Smooth muscle cell (in vitro differentiated cells): ENCODE data around the gene MFSD12. TPM values are rescaled to one million over a fixed set of nuclear protein-coding genes. Genes with fewer than 3 reads are reported as not detected.

Experiments used
- DNase-seq: peaks from one replicate; lab custom pipeline; 2025; ENCODE audit not compliant: unreplicated experiment; lab: John Stamatoyannopoulos, UW
- H2AFZ ChIP-seq: fragments of 200-600 bp; sonication (generic); 2 replicates; pipeline ENCODE4 v1.6.0; 2016; ENCODE audit warnings: antibody characterized with exemption, low read depth, mild to moderate bottlenecking
- H3F3A ChIP-seq: fragments of 200-600 bp; sonication (generic); 2 replicates; pipeline ENCODE4 v1.6.0; 2017; ENCODE audit warnings: antibody characterized with exemption, low read depth
- H3K27ac ChIP-seq: fragments of 200-600 bp; sonication (generic); 2 replicates; pipeline ENCODE4 v1.5.1; 2016; ENCODE audit warnings: low read depth, mild to moderate bottlenecking
- H3K27me3 ChIP-seq: fragments of 200-600 bp; sonication (generic); 2 replicates; pipeline ENCODE4 v1.6.1; 2016; ENCODE audit warnings: low read depth, mild to moderate bottlenecking
- H3K36me3 ChIP-seq: fragments of 200-600 bp; sonication (generic); 2 replicates; pipeline ENCODE4 v1.5.1; 2016; ENCODE audit warnings: low read depth
- H3K4me1 ChIP-seq: fragments of 200-600 bp; sonication (generic); 2 replicates; pipeline ENCODE4 v1.5.1; 2016; ENCODE audit warnings: low read depth
- H3K4me2 ChIP-seq: fragments of 200-600 bp; sonication (generic); 2 replicates; pipeline ENCODE4 v1.6.0; 2016; ENCODE audit warnings: mild to moderate bottlenecking
- H3K4me3 ChIP-seq: fragments of 200-600 bp; sonication (generic); 2 replicates; pipeline ENCODE4 v1.5.1; 2016; ENCODE audit warnings: mild to moderate bottlenecking
- H3K79me2 ChIP-seq: fragments of 200-600 bp; sonication (generic); 2 replicates; pipeline ENCODE4 v1.6.0; 2016; ENCODE audit warnings: low read depth, mild to moderate bottlenecking
- H3K9ac ChIP-seq: fragments of 200-600 bp; sonication (generic); 2 replicates; pipeline ENCODE4 v1.6.0; 2016; ENCODE audit warnings: low read depth
- H3K9me3 ChIP-seq: fragments of 200-600 bp; sonication (generic); replicated peaks from 2 replicates; pipeline ENCODE4 v1.5.1; 2016; ENCODE audit warnings: low read depth
- H4K20me1 ChIP-seq: fragments of 200-600 bp; sonication (generic); 2 replicates; pipeline ENCODE4 v1.6.0; 2016; ENCODE audit warnings: low read depth
- CTCF ChIP-seq: fragments of 200-600 bp; sonication (generic); IDR thresholded peaks from 2 replicates; pipeline ENCODE4 v1.5.1; 2017; ENCODE audit warnings: borderline replicate concordance, mild to moderate bottlenecking, antibody characterized with exemption; ENCODE audit not compliant: insufficient read depth, poor library complexity, severe bottlenecking
- WGBS: methylation state at CpG from one replicate; pipeline ENCODE4 v1.1.7; 2016; ENCODE audit warnings: low lambda C conversion rate; 5-methylcytosine and 5-hydroxymethylcytosine counted together
- polyA plus RNA-seq: library from polyadenylated mRNA; unstranded; fragments of >200 nt; fragmentation: Nextera tagmentation; extraction: Ambion mirVana; gene quantifications from 2 replicates; pipeline ENCODE4 v1.2.1, GENCODE V29; 2016
- total RNA-seq: library from RNA; depleted of rRNA; stranded (reverse); fragments of >200 nt; gene quantifications from 2 replicates; pipeline ENCODE4 v1.2.3, GENCODE V29; 2014

The MFSD12 gene
- total and polyA plus RNA-seq, 2 experiments from 2014 or later: 56.0 to 73.8 TPM

DNA sequence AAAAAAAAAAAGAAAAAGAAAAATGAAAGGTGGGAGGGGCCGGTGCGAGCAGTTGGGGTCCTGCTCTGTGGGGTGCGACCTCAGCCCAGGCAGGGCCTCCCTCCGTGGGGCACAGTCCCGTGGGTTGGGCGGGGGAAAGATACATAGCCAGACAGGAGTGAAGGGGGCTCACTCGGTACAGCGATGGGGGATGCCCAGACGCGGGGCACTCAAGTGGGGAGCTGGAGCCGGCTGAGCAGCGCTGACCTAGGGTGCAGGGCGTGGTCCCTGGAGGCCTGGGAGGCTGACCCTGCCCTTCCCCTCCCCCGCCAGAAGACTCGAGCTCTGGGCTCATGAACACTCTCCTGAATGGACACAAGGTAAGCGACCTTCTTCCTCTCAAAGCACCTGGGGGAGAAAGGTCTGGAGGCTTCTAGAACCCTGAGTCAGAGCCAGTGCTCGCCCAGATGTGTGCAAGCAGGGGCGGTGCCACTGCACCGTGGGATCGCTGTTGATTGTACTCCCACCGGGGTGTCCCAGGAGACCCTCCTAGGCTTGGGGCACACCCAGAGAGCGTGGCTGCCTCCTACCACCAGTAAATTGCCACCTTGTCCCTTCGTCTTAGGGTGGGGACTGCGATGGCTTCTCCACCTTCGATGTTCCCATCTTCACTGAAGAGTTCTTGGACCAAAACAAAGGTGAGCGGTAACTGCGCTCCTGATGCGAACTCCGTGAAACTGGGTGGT, 18.7 kb upstream of the MFSD12 start:
- 72% methylated on average over 29 of the region's 29 CpGs for WGBS
- peak overlapping the region; percentile 96 for H3K4me2 ChIP-seq
- no peaks in the 10 kb centered on the region for H3K9me3 ChIP-seq

DNA sequence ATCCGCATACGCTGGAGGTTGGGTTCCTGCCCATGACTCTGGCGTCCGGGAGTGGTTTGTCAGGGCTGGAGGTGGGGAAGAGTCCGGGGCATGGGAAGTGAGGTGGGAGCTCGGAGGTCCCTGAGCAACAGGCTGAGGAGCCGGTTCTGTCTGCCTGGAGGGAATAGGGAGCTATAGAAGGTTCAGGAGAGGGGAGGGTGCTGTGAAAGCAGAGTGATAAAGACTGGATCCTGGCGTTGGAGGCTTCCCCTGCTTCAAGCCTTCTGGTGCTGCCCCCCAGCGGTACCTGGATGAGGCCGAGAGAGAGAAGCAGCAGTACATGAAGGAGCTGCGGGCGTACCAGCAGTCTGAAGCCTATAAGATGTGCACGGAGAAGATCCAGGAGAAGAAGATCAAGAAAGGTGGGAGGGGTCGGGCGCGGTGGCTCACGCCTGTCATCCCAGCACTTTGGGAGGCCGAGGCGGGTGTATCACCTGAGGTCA, 17.9 kb upstream of the MFSD12 start:
- peaks cover 45% of the 10 kb centered on the region for H4K20me1 ChIP-seq
- no peak overlapping the region for H3K27ac ChIP-seq
- H3K9ac ChIP-seq: no peak overlapping the region
- no peaks in the 10 kb centered on the region for H3K9me3 ChIP-seq
- H3F3A ChIP-seq: peaks cover 32% of the 10 kb centered on the region
- H3K36me3 ChIP-seq: no peaks in the 10 kb centered on the region
- H3K4me2 ChIP-seq: no peak overlapping the region
- no peaks in the 10 kb centered on the region for H3K27me3 ChIP-seq
- TF ChIP-seq CTCF: peak; percentile 19
- H3K4me1 ChIP-seq: peaks cover 14% of the 10 kb centered on the region
- no peak overlapping the region for H2AFZ ChIP-seq
- 90% methylated on average over 19 of the region's 19 CpGs for WGBS
- no peak overlapping the region for H3K4me3 ChIP-seq
- no peak for DNase-seq
- H3K79me2 ChIP-seq: no peaks in the 10 kb centered on the region

More for the DNA sequence above, 18.7 kb upstream of the MFSD12 start:
- no peaks in the 10 kb centered on the region for H3K36me3 ChIP-seq
- no peak for TF ChIP-seq CTCF
- no peak for DNase-seq
- H4K20me1 ChIP-seq: peaks cover 45% of the 10 kb centered on the region
- H3K27ac ChIP-seq: no peak overlapping the region
- H3K4me1 ChIP-seq: peaks cover 14% of the 10 kb centered on the region
- H2AFZ ChIP-seq: no peak overlapping the region
- no peaks in the 10 kb centered on the region for H3K79me2 ChIP-seq
- H3F3A ChIP-seq: peaks cover 38% of the 10 kb centered on the region
- H3K27me3 ChIP-seq: no peaks in the 10 kb centered on the region
- H3K9ac ChIP-seq: no peak overlapping the region
- peak overlapping the region; percentile 47 for H3K4me3 ChIP-seq

- no peaks in the 10 kb centered on the region for H3K36me3 ChIP-seq
- H3K9me3 ChIP-seq: no peaks in the 10 kb centered on the region
- DNase-seq: peak; percentile 76
- H3K79me2 ChIP-seq: no peaks in the 10 kb centered on the region
- peak overlapping the region; percentile 95 for H3K4me3 ChIP-seq
- H3K27ac ChIP-seq: no peak overlapping the region
- 41% methylated on average over 40 of the region's 55 CpGs for WGBS
- H2AFZ ChIP-seq: no peak overlapping the region
- no peak for TF ChIP-seq CTCF
- H3K4me1 ChIP-seq: peaks cover 14% of the 10 kb centered on the region
- no peak overlapping the region for H3K9ac ChIP-seq
- peaks cover 35% of the 10 kb centered on the region for H4K20me1 ChIP-seq
- H3K4me2 ChIP-seq: peak overlapping the region; percentile 99
- H3K27me3 ChIP-seq: no peaks in the 10 kb centered on the region
- peaks cover 22% of the 10 kb centered on the region for H3F3A ChIP-seq
These were observed 16.7 kb upstream of the MFSD12 start for GRCh38 chr19:3573858-3574637.
